ES-I3 (cell line): ENCODE results near the gene UBE4B.
"Not testable (repeated sequence)": the region's sequence is repeated elsewhere in the genome, so short reads cannot be mapped to it uniquely, and the experiment has no call there.

ENCODE experiments used
- H3K36me3 ChIP-seq: 2 replicates; pipeline ENCODE4 v1.6.1; 2013; ENCODE audit warnings: mild to moderate bottlenecking, low read length, control low read depth, moderate library complexity; ENCODE audit not compliant: insufficient read depth
- H3K4me1 ChIP-seq: 2 replicates; pipeline ENCODE4 v1.6.1; 2013; ENCODE audit warnings: mild to moderate bottlenecking, control low read depth, low read length; ENCODE audit not compliant: insufficient read depth
- H3K9ac ChIP-seq: 2 replicates; pipeline ENCODE4 v1.6.1; 2013; ENCODE audit warnings: low read depth, mild to moderate bottlenecking, low read length, moderate library complexity
- H3K9me3 ChIP-seq: 2 replicates; pipeline ENCODE4 v1.6.1; 2013; ENCODE audit warnings: mild to moderate bottlenecking, low read length, moderate library complexity; ENCODE audit not compliant: control insufficient read depth, insufficient read depth

Gene UBE4B

DNA sequence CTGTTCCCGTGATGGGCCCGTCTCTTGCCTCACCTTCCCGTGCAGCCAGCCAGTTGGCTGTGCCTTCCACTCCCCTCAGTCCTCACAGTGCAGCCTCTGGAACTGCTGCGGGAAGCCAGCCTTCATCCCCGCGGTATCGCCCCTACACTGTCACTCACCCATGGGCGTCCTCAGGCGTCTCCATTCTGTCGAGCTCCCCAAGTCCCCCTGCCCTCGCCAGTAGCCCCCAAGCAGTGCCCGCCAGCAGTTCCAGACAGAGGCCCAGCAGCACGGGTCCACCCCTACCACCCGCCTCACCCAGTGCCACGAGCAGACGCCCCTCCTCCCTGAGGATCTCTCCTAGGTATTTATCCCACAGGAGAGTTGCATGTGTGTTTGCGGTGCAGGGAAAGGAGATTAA lies 73.5 kb downstream of the UBE4B start:
- peaks cover 10% of the 10 kb centered on the region for H3K36me3 ChIP-seq
- peaks cover 13% of the 10 kb centered on the region; the same call in 1 of the 2 replicates for H3K4me1 ChIP-seq
- H3K9ac ChIP-seq: no peak overlapping the region
- no peaks in the 10 kb centered on the region for H3K9me3 ChIP-seq

DNA sequence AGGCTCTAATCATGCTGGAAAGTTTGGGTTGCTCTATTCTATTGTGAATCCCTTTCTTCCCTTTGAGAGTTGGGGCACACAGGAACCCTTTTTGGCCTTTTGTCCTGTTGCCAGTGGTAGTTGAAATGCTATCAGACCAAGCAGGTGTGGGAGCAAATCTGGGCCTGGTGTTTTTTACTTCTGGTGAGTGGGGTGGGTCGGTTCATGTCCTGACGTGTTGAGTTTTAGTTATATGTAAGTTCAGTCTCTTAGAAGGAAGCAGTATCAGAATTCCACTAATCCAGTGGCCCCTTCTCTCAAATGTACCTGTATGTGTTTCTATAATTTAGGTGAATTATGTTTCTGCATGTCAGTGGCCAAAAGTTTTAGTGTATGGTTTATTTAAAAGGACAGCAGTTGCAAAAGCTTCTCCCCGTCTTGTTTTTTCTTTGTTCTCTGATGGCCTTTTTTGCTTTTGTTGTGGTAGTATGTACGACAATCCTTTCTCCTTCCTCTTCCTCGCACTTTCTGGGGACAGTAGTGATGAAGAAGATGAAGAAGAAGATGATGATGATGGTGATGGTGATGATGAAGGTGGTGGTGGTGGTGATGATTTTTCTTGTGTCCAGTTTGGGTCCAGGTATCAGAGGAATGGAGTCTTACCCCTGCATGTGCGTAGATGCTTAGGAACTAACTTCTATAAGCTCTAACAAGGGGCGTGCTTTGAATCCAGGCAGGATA lies 74.2 kb downstream of the UBE4B start:
- H3K9ac ChIP-seq: no peak overlapping the region
- no peaks in the 10 kb centered on the region for H3K9me3 ChIP-seq
- peaks cover 10% of the 10 kb centered on the region for H3K36me3 ChIP-seq
- H3K4me1 ChIP-seq: peaks cover 13% of the 10 kb centered on the region; the same call in 1 of the 2 replicates

DNA sequence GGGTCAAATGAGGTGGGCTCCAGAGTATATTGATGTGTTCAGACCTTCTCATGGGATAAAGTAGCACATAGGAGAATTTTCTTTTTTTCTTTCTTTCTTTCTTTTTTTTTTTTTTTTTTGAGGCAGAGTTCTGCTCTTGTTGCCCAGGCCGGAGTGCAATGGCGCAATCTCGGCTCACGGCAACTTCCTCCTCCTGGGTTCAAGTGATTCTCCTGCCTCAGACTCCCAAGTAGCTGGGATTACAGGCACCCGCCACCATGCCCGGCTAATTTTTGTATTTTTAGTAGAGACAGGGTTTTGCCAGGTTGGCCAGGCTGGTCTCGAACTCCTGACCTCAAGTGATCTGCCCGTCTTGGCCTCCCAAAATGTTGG lies 74.7 kb downstream of the UBE4B start:
- not testable (repeated sequence) for H3K9me3 ChIP-seq, H3K9ac ChIP-seq, H3K36me3 ChIP-seq
- H3K4me1 ChIP-seq: peaks cover 13% of the 10 kb centered on the region; the same call in 1 of the 2 replicates

DNA sequence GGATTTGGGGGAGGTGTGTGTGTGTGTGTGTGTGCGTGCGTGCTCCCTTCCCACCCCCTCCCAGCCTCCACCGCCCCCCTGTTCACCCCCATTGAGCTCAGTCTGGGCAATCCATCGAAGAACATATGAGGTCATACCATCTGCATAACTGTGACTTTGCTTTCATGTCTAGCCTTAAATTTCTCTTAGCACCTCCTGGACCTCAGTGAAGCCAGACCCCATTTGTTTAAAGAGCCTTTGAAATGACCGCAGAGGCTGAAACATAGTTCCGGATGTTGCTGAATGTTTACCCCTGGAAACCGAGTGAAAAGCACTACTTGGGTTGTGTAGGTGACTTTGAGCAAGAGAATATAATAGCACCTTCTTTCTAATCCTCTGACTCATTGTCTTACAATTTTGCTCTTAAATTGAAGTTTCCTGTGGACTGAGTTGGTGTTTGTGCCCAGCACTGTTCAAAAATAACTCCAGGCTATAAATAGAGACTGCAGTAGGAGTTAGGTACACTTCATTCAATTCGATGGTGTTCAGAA lies 75.4 kb downstream of the UBE4B start:
- H3K4me1 ChIP-seq: peaks cover 13% of the 10 kb centered on the region; the same call in 1 of the 2 replicates
- H3K9me3 ChIP-seq: no peaks in the 10 kb centered on the region
- no peak overlapping the region for H3K9ac ChIP-seq
- peaks cover 6% of the 10 kb centered on the region for H3K36me3 ChIP-seq

DNA sequence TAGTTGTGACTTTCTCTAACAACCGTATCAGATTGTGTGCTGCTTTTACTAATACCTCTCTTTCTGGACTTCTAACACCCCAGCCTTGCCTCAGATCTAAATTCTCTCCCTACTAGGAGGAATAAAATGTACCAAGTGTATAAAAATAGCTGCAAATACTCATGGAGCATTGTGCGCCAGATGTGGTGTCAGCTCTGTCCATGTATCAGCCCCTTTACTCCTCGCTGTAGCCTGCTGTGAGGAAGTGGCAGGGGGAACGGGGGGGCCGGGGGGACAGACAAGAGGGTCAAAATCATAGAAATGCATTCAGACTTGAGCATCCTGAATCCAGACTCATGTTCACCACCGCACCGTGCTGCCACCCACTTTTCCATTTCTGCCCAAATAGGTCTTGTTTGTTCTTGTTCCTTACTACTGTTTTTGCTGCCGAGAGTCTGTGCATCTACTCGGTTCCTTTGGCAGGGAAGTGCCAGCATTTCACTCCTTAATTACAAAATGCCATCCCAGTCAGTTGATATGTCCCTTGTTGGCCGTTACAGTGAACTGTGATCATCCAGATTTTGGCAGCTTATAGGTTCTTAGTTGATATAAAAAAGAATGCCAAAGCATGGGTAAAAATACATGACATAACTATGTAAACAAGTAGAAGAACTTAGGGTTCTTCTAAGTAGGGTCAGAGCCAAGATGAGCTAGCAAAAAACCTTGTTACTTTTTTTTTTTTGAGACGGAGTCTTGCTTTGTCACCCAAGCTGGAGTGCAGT lies 76.4 kb downstream of the UBE4B start:
- Histone ChIP-seq H3K36me3 (peaks cover 6% of the 10 kb centered on the region), H3K9ac (no peak overlapping the region), H3K9me3 (no peaks in the 10 kb centered on the region), H3K4me1 (peaks cover 13% of the 10 kb centered on the region; the same call in 1 of the 2 replicates)

DNA sequence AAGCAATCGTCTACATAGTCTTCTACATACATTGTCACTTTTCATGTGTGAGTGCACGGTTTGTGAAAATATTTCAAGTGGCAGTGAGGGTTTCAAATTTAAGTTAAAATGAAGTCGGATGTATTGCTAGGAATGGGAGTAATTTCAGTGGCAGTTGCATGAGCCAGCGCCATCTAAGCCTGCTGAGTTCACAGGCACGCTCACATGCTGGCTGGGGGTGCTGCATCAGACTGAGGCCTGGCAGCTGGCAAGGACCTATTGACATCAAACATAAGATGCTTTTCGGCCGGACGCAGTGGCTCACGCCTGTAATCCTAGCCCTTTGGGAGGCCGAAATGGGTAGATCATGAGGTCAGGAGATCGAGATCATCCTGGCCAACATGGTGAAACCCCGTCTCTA lies 80.7 kb downstream of the UBE4B start:
- no peak overlapping the region for H3K9ac ChIP-seq
- H3K4me1 ChIP-seq: 0 out of 2 replicates have a peak, but pooled peaks cover under 1% of the 10 kb centered on the region
- H3K9me3 ChIP-seq: no peaks in the 10 kb centered on the region
- H3K36me3 ChIP-seq: no peaks in the 10 kb centered on the region; the same call in none of the 2 replicates

DNA sequence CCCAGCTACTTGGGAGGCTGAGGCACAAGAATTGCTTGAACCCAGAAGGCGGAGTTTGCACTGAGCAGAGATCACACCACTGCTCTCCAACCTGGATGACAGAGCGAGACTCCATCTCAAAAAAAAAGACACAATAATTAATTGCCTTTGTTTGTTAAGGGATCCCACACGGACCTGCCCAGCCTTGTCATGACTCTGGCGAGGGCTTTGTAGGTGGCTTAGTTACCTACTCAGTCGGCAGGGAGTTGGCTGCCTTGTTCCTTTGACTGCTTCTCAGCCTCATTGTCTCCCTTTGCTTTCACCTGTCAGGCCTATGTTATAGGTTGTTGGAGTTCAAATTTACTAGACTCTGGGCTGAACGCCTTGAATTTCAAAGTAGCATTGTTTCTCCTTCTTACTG lies 82.0 kb downstream of the UBE4B start:
- H3K36me3 ChIP-seq: peaks cover 5% of the 10 kb centered on the region
- no peak overlapping the region for H3K9ac ChIP-seq
- H3K9me3 ChIP-seq: no peaks in the 10 kb centered on the region
- H3K4me1 ChIP-seq: no peaks in the 10 kb centered on the region

DNA sequence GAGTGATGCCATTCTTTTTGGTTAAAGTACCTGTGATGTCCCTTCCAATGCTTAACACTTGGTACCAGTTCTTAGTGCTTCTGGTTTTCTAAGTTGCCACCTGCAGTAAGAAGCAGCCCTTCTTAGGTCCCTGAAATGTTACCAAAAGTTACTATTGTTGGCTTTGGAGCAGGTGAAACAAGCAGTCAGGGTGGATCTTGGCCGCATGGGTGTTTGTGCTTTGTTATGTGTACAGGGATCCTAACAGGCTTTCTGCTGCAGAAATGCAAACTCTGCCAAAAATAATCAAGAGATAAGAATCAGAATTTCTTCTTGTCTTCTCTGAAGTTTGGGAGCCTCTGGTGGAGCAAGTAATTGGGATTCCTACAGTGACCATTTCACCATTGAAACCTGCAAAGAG lies 84.4 kb downstream of the UBE4B start:
- Histone ChIP-seq H3K9me3 (no peaks in the 10 kb centered on the region), H3K36me3 (peaks cover 6% of the 10 kb centered on the region), H3K9ac (no peak overlapping the region), H3K4me1 (no peaks in the 10 kb centered on the region)

DNA sequence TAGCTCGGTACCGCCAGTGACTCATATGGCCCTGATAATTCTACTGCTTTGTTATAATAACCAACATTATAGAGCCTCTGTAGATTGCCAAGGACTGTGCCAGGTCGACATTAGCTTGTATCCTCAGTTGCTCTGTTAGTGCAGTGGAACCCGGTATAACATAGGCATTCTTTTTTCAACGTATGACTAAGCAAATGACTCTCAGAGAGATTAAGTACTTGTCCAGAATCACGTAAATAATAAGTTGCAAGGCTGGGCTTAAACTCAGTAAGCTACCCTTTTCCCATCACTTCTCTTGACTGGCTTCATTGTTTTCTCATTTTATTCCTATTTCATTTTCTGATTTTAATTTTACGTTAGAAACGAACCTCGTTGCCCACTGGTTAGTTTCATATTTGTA lies 85.1 kb downstream of the UBE4B start:
- Histone ChIP-seq H3K9ac (no peak overlapping the region), H3K9me3 (no peaks in the 10 kb centered on the region), H3K36me3 (peaks cover 10% of the 10 kb centered on the region), H3K4me1 (no peaks in the 10 kb centered on the region)

DNA sequence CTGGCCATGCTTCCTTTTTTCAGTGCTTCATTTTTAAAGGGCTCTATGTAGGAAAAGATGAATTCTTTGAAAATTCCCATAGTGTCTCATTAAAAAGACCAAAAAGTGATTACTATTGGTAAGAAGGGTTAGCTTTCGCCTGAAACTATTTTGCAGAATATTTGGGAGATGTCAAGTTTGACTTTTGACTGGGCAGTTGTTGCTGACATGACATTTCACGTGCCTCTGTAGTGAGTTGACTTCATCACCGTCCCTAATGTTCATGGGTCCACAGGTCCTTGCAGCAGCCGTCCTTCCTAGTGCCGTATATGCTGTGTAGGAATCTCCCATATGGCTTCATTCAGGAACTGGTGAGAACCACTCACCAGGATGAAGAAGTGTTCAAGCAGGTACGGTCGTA lies 88.9 kb downstream of the UBE4B start:
- Histone ChIP-seq H3K9me3 (no peaks in the 10 kb centered on the region), H3K4me1 (no peaks in the 10 kb centered on the region), H3K9ac (no peak overlapping the region), H3K36me3 (peaks cover 12% of the 10 kb centered on the region)

DNA sequence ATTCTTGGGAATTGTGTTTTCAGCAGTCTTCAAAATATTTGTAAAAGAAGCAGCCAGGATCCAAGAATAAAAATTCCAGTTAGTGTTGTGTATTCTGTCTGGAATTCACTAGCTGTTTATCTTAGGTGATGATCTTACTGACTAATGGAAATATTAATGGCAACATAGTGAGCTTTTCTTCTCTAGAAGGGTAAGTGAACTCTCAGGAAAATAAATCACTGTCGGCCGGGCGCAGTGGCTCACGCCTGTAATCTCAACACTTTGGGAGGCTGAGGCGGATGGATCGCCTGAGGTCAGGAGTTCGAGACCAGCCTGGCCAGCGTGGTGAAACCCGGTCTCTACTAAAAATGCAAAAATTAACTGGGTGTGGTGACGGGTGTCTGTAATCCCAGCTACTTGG lies 90.2 kb downstream of the UBE4B start:
- Histone ChIP-seq H3K4me1 (no peaks in the 10 kb centered on the region), H3K9ac (no peak overlapping the region), H3K9me3 (no peaks in the 10 kb centered on the region), H3K36me3 (peaks cover 12% of the 10 kb centered on the region)

DNA sequence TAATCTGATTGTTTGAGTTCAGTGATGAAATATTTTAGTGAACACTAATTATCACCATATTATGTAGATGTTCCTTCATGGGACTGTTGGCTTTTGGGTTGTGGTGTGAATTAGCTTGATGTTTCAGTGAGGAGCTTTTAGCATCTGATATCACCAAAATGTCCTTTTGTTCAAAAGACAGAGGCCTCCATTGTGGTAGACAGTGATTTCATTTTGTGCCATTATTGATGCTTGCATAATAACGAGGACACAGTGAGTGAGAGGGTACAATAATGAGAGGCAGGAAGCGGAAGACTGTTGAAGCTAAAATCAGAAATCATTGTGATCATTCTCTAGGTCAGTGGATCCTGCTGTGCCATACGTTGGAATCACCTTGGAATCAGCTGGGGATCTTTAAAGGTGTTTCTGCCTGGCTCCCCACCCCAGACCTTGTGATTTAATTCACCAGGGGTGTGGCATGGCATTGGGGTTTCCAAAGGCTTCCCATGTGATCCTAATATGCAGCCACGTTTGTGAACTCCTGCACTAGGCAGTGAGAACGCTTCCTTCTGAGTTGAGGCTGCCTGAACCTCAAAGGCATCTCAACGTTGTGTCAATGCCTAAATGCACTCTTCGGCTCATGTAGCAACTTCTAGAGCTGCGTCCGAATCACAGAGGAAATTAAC lies 95.5 kb downstream of the UBE4B start:
- Histone ChIP-seq H3K9me3 (no peaks in the 10 kb centered on the region), H3K4me1 (no peaks in the 10 kb centered on the region), H3K36me3 (peaks cover 15% of the 10 kb centered on the region), H3K9ac (no peak overlapping the region)

DNA sequence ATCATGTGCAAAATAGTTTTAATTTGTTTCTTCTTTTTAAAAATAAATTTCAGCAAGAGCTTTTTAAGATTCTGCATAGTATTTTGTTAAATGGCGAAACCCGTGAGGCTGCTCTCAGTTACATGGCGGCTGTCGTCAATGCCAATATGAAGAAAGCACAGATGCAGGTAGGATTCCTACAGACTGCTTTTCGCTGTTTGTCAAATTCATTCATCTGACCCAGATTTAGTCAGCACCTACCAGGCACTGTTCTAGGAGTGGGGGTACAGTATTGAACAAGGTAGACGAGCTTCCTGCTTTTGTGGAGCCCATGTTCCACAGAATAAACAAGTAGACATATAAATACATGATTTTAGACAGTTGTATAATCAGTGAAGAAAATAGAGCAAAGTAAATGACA lies 99.6 kb downstream of the UBE4B start:
- peaks cover 13% of the 10 kb centered on the region for H3K36me3 ChIP-seq

DNA sequence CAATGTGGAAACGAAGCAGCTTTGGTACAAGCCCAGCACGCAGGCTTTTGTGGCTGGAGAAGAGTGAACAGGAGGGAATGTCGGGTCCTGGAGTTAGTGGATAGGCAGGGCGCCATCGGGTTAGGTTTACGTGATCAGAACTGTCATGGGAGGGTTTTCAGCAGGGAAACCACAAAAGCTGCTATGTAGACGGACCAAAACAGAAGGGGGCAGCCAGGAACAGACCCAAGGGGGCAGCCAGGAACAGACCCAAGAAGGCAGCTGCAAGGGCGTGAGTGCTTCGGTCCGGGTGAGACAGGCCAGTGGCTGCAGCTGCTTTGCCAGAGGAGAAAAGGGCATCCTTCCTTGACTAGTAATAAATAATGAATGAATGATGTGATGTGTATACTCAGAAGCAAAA lies 100.1 kb downstream of the UBE4B start:
- peaks cover 13% of the 10 kb centered on the region for H3K36me3 ChIP-seq
- no peaks in the 10 kb centered on the region for H3K9me3 ChIP-seq
- H3K9ac ChIP-seq: no peak overlapping the region
- H3K4me1 ChIP-seq: no peaks in the 10 kb centered on the region

More for the DNA sequence above, 99.6 kb downstream of the UBE4B start:
- no peaks in the 10 kb centered on the region for H3K9me3 ChIP-seq
- H3K4me1 ChIP-seq: no peaks in the 10 kb centered on the region
- H3K9ac ChIP-seq: no peak overlapping the region
